Middle frontal gyrus (tissue), 1 donor: ENCODE results near the gene STIL.

Experiments used
- DNase-seq: peaks from one replicate; pipeline ENCODE4 v3.0.0-alpha.2; 2015; ENCODE audit warnings: low spot score; ENCODE audit errors: extremely low spot score

STIL gene

GRCh38 chr1:47238935-47239592, 74.9 kb downstream of the STIL start:
- DNase-seq, result no peak

GRCh38 chr1:47235806-47236205, 78.1 kb downstream of the STIL start:
- no peak for DNase-seq

GRCh38 chr1:47235241-47235681, 78.7 kb downstream of the STIL start:
- no peak for DNase-seq

GRCh38 chr1:47233186-47233585, 80.8 kb downstream of the STIL start:
- no peak for DNase-seq

- DNase-seq, result no peak
Observed at GRCh38 chr1:47232187-47232874, 81.6 kb downstream of the STIL start, which contains the start of gene TAL1. Gene TAL1 (minus strand): TSS chr1:47232225. CDS start chr1:47225888, 6,337 bp downstream.

GRCh38 chr1:47231301-47232186, 82.4 kb downstream of the STIL start:
- no peak for DNase-seq

- DNase-seq, result no peak
Observed at GRCh38 chr1:47230692-47231300, 83.2 kb downstream of the STIL start.

GRCh38 chr1:47229886-47230691, 83.9 kb downstream of the STIL start:
- no peak for DNase-seq

- no peak for DNase-seq
Observed at GRCh38 chr1:47229031-47229885, 84.7 kb downstream of the STIL start.

- no peak for DNase-seq
Observed at GRCh38 chr1:47228644-47229030, 85.3 kb downstream of the STIL start.

- no peak for DNase-seq
Observed at GRCh38 chr1:47227341-47228232, 86.4 kb downstream of the STIL start.

- DNase-seq, result no peak
Observed at GRCh38 chr1:47226839-47227215, 87.1 kb downstream of the STIL start.

- DNase-seq, result no peak
Observed at GRCh38 chr1:47226121-47226838, 87.7 kb downstream of the STIL start.

- no peak for DNase-seq
Observed at GRCh38 chr1:47225430-47226100, 88.4 kb downstream of the STIL start.

- no peak for DNase-seq
Observed at GRCh38 chr1:47224676-47225399, 89.1 kb downstream of the STIL start.

- DNase-seq, result no peak
Observed at GRCh38 chr1:47223921-47224675, 89.8 kb downstream of the STIL start.
